GM18505 (cell line): ENCODE results near the gene HSFX2.
"Not testable (repeated sequence)": the region's sequence is repeated elsewhere in the genome, so short reads cannot be mapped to it uniquely, and the experiment has no call there.

ENCODE experiments used
- ATAC-seq: cut with Tn5 transposase; IDR thresholded peaks from one replicate; pipeline ENCODE4 v1.9.1; 2021; ENCODE audit not compliant: unreplicated experiment
- POLR2A ChIP-seq: IDR thresholded peaks from 4 replicates; pipeline ENCODE4 v1.6.1; 2011; ENCODE audit warnings: borderline replicate concordance; ENCODE audit not compliant: insufficient read depth, insufficient read length; ENCODE audit errors: extremely low read depth

Gene HSFX2

DNA sequence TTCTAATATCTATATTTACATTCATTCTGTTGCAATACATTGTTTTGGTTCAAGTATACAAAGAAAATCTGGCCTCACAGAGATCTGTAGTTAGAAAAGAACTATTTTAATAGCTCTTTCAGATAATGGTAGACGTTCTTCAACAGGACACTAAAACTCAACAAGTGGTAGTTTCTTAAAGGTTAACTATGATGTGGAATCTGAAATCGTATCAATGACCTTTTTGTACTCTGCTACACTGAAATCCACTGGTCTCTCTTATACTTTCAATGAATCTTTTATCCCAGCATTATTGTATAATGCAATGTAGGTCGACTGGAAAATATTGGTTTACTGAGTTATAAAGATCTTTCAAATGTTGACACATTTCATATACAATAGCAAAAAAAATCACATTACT lies 23.8 kb upstream of the HSFX2 start:
- TF ChIP-seq POLR2A = no peak
- ATAC-seq = no peak

DNA sequence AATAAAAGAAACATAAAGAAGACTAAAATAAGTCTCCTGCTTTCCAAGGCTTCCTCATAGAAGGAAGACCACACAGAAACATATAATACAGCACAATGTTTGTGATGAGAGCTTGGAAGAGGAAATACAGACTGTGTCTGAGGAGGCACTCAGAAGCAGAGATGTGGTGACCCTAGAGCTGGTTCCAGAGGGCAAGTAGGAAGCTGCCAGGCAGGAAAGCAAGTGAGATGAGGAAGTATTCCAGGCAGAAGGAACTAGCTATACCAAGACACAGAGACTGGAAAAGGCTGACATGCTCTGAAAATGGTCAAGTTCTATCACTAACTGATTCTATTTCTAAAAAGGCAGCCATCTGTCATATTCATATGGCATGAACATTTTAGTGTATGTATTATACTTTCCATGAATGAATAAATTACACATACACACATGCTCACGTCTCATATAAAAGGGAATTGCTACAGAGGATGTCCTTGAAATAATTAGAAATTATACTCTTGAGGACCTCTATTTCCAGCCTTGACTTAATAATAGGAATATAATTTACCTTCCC lies 16.6 kb upstream of the HSFX2 start:
- no peak for TF ChIP-seq POLR2A
- no peak for ATAC-seq

DNA sequence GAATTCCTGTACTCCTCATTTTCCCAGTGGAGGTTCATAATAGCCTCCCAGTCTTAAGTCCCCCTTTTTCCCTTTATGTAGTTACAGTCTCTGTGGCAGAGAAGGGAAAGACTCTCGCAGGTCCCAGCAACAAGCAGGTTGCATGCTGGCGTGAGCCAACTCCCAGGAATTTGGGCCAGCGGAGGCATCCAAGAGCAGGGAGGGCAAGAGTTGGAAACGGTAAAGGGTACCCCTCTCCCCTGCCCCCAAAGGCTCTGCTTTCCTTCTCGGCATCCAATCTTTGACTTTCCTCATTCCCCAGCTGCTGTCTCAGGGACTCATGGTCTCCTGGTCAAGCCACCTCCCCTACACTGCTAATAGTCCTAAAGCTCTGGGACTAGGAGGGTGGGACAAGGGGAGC lies 15.4 kb upstream of the HSFX2 start:
- ATAC-seq = no peak
- no peak for TF ChIP-seq POLR2A

DNA sequence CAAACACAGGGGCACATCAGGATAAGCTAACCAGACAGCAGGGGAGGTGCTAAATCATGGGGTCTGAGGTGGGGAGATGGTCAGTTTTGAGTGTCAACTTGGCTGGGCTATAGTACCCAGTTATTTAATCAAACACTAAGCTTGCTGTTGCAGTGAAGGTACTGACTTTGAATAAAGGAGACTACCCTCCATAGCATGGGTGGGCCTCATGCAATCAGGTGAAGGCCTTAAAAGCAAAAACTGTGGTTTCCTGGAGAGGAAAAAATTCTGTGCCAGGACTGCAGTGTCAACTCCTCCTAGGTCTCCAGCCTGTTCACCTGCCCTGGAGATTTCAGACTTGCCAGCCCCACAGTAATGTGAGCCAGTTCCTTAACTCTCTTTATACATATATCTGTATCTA lies 12.6 kb upstream of the HSFX2 start:
- no peak for TF ChIP-seq POLR2A
- no peak for ATAC-seq

DNA sequence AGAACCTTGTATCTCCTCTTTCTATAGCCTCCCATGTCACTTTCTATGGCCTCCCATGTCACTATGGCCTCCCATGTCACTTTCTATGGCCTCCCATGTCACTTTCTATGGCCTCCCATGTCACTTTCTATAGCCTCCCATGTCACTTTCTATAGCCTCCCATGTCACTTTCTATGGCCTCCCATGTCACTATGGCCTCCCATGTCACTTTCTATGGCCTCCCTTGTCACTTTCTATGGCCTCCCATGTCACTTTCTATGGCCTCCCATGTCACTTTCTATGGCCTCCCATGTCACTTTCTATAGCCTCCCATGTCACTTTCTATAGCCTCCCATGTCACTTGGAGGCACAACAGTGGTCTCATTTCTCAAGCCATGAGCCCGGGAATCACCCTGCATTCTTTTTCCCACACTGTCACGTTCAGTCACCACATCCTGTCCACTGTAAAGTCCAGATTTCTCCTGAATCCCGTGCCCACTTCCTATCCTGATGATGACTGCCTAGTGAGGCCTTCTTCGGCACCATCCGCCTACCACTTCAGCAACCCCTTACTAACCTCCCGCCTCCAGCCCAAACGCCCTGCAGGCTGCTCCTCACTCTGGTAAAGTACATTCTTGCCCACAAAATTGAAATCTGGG lies 10.3 kb upstream of the HSFX2 start:
- not testable (repeated sequence) for ATAC-seq

- not testable (repeated sequence) for ATAC-seq
Measured at GRCh38 chrX:149598603-149599002, 3.5 kb upstream of the HSFX2 start.

DNA sequence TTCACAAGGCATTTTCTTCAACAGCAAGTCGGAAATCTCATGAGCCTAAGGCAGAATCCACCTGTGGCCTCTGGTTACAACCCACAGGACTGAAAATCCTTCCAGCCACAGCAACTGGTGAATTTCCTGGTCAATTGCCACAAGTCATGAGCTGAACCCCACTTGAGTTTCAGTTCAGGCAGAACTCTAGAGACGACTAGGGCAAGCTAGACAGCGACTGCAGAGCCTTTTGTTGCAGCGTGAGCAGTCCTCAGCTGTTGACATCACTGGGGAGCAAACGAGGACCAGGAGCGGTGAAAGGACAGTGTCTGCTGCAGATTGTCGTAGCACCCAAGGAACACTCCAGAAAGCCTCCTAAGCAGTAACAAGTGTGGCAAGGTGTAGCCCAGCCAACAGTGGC lies 829 bp upstream of the HSFX2 start:
- ATAC-seq = not testable (repeated sequence)

- ATAC-seq = not testable (repeated sequence)
Measured at GRCh38 chrX:149590993-149591392, 4.1 kb downstream of the HSFX2 start.

DNA sequence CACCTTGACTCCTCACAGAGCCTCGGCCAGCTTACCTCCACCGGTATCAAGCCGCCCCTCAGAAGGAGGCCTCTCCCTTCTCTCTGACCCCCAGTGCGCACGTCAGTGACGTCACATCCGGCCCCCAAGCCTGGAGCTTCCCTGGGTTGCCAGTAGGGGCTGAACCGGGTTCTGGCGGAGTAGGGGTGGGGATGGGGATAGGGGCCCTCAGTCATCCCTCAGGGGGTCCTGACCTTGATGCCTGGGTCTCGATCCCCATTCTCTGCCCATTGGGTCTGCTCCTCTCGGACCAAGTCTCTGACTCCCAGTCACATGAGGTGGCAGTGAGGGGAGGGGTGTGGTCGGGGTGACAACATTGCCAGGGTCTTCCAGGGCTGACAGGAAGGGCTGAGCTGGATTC lies 7.8 kb downstream of the HSFX2 start, which contains the start of gene MAGEA9B:
MAGEA9B (minus strand) TSS at position 101 of the 400 bp plus-strand sequence. CDS start 4,280 bp downstream, outside the sequence.
- not testable (repeated sequence) for ATAC-seq

DNA sequence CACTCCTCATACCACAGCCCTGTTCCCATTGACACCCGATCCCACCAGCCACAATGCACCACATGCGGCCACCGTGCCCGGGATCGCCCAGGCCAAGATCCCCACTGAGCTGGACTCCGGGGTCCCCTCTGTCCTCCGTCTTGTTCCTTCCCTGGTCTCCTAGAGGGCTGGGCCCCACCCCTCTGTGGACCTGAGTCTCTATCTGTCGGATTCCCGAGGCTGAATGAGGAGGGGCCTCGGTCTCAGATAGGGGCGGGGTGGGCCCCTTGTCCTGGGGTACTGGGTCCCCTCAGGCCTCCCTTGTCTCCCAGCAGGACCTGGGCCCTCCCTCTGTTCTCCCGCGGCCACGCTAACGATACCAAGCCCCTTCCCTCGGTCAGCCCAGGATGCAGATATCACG lies 9.5 kb downstream of the HSFX2 start:
- not testable (repeated sequence) for ATAC-seq

GRCh38 chrX:149573456-149573855 lies 21.7 kb downstream of the HSFX2 start:
- ATAC-seq = peak; percentile 100

DNA sequence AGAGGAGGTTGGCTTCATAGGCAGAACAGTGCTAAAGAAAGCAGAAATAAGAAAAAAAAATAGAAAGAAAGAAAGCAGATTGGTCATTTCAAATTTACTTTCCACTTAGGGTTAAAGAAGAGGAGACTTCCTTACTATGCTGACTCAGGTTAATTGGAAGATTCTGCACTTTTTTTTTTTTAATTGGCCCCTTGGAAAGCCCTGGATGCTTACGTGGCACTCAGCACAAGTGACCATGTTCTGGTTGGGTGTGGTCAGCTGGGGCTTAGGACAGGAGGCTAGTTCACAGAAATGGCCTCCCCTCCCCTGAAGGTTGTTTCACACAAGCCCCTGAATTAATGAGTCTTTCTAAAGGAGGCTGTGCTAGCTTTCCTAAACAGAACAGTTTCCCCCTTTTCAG lies 22.4 kb downstream of the HSFX2 start:
- no peak for ATAC-seq
- no peak for TF ChIP-seq POLR2A

GRCh38 chrX:149571770-149572169 lies 23.3 kb downstream of the HSFX2 start:
- no peak for TF ChIP-seq POLR2A
- no peak for ATAC-seq

DNA sequence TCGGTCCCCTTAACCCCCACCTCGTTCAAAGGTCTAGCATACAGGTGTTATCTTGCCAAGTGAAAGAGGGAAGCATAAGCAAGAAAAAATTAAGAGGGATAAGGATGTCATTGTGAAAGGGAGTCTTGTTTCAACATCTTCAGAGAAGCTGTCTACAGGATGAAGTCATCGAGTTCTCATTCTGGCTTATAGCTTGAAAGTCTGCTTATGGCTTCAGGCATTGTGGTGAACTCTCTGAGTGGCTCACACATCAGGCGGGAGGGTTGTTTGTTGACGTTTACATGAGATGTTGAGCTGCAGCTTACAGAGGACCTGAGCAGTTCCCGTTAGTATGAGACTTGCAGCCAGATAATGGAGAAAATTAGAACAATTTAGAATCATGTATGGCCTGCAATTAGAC lies 24.4 kb downstream of the HSFX2 start:
- ATAC-seq = no peak
- no peak for TF ChIP-seq POLR2A

DNA sequence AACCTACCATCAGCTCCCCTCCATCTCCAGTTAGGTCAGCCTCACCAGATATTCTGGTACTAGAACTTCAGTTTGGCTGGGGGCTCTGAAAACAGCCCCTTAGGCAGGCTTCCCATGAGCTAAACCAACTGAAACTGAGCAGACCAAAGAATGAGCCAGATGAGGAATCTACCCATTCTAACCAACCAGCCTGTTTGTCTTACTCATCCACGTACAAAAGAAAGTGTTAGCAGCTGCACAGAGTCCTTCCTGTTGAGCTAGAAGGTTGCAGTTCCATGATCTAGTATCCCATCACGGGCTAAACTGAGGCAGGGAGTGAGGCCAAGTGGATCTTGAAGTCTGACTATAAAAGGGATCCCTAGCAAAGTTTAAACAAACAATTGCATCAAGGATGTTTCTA lies 25.3 kb downstream of the HSFX2 start:
- no peak for ATAC-seq
- TF ChIP-seq POLR2A = no peak

GRCh38 chrX:149568701-149569296 lies 26.3 kb downstream of the HSFX2 start:
- ATAC-seq = no peak
- TF ChIP-seq POLR2A = no peak
